Gastrocnemius medialis (tissue), 4 donors: ENCODE measurements around the gene PADI4.

Experiments
- CTCF ChIP-seq, 5 experiments: fragments of 450-650 bp in 3 of 5; fragments of 200-600 bp in 2 of 5; sonication (generic) in 2 of 5; IDR thresholded peaks in 4 of 5; conservative IDR thresholded peaks in 1 of 5; 1 replicate in 4 of 5; 2 replicates in 1 of 5; pipeline ENCODE4 v1.5.1; 2016 to 2019; ENCODE audit warnings: antibody characterized with exemption in 5 of 5, mild to moderate bottlenecking in 3 of 5, moderate library complexity in 3 of 5
- POLR2A ChIP-seq, 2 donors: fragments of 450-650 bp; IDR thresholded peaks; one replicate each; pipeline ENCODE4 v1.6.1; 2017; ENCODE audit warnings: antibody characterized with exemption in 2 of 2, mild to moderate bottlenecking in 2 of 2, moderate library complexity in 2 of 2

DNA sequence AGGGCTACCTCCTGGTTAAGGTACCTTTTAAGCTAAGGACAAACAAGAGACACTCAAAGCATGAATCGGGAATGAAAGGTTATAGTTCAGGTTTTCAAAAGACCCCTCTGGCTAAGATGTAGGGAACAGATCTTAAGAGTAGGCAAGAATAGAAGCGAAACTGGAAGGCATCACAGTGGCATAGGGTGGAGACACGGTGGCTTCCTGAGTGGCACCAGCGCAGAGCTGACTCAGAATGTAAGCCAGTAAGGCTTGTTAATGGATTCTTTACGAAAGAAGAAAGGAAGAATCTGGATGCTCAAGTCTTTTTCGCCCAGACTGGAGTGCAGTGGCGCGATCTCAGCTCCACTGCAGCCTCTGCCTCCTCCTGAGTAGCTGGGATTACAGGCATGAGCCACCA, 85.2 kb downstream of the PADI4 start:
- TF ChIP-seq POLR2A (IDR thresholded peaks at IDR 0.05) (no peak), CTCF (IDR thresholded peaks at IDR 0.05 in 4 of 5, conservative IDR thresholded peaks at IDR 0.05 in 1 of 5) (no peak)
